Left ventricle myocardium superior (tissue), 1 donor: Measurements from ENCODE around the gene MAPK8IP2. TPM values are rescaled to one million over a fixed set of nuclear protein-coding genes. Genes with fewer than 3 reads are reported as not detected.
"Not testable (repeated sequence)": the region's sequence is repeated elsewhere in the genome, so short reads cannot be mapped to it uniquely, and the experiment has no call there.

Experiments used
- ATAC-seq: fragments of 200-7000 bp; cut with Tn5 transposase; one replicate; pipeline ENCODE4 v1.9.1; 2020; ENCODE audit warnings: mild to moderate bottlenecking, moderate library complexity
- DNase-seq: peaks from one replicate; pipeline ENCODE4 v3.0.0-alpha.2; 2020
- intact Hi-C: fragments of 100-400 bp; cut with micrococcal nuclease; formaldehyde crosslinking; loops from one replicate; pipeline ENCODE4 v1.11.0; 2022
- total RNA-seq: library from RNA; stranded (reverse); fragmentation: NEBNext Ultra II Directional; extraction: Animal tissue kit (Norgen Biotek cat#: 25700); gene quantifications from one replicate; pipeline ENCODE4 v1.2.1, GENCODE V29; 2021
- donor health status: DM: no; HTN: yes; CAD: no; lungs with severe emphysema.

Gene MAPK8IP2
- total RNA-seq, 1 donor from 2014 or later: 0.57 TPM

DNA sequence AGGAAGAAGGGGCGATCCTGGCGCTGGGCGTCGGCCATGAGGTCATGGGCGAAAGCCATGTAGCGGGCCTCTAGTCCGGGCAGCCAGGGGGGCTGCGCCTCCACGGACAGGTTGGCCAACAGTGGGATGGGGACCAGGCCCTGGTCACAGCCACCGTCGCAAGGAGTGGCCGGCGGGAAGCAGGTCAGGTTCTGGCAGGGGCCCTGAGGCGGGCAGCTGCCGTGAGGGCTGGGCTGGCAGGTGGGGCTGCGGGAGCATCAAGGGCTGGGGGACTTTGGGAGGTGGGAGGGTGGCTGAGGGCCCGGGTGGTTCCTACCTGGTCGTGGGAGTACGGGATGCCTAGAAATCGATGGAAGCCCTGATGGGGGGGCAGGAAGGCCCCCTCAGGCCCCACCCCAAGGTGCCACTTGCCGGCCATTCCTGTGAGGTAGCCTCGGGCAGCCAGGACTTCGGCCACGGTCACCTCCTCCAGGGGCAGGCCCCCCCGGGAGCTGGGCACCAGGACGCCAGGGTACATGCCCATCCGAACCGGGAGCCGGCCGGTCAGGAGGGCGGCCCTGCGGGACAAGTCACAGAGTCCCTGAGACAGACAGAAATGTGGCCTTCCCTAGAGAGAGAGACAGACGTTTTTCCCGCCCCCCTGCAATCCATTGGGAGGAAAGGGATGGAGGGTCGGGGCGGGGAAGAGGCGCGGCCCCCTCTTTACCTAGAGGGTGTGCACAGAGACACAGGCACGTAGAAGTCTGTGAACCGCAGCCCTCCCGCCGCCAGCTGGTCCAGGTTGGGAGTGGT is 26.5 kb downstream of the MAPK8IP2 start:
- intact Hi-C loops: no loop called here
- no peak for DNase-seq
- ATAC-seq: peak; percentile 1

DNA sequence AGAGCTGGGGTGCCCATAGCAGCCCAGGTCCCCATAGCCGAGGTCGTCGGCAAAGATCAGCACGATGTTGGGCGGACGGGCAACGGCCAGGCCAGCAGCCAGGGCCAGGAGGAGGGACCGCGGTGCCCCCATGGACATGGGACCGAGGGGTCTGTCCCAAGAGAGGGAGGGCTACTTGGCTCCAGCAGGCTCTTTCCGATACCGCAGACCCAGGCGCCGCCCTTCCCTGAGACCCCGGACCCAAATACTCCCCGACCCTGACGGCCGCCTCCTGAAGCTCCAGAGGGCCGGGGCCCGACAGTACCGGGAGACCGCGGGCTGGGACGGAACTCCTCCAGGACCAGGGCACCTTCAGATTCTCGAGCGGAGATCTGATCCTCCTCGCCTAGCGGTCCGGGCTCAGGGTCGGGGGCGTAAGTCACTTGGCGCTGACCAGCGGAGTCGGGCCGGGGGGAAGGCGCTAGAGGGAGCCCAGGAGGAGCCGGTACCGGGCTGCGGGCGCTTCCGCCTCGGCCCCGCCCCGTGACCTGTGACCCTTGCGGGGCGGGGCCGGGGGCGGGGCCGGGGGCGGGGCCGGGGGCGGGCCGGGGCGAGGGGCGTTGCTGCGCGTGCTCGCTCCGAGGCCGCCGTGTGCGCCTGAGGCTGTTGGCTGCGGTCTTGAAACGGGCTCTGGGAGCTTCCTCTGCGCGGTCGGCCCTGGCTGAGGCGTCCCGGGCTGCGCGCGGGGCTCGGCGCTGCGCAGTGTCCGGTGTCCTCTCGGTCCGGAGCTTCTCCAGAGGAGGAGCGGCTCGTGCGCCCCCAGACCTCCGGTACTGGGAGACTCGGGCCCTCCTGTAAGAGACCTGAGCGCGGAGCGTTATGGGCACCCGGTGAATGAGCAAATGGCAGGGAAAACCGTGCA is 27.3 kb downstream of the MAPK8IP2 start, which contains the start of gene ARSA:
ARSA (minus strand) TSS at position 511 of the 901 bp plus-strand sequence; CDS start at position 138, 373 bp downstream.
- ATAC-seq (peak; percentile 93), DNase-seq (peak; percentile 92)
- intact Hi-C loops: no loop called here

DNA sequence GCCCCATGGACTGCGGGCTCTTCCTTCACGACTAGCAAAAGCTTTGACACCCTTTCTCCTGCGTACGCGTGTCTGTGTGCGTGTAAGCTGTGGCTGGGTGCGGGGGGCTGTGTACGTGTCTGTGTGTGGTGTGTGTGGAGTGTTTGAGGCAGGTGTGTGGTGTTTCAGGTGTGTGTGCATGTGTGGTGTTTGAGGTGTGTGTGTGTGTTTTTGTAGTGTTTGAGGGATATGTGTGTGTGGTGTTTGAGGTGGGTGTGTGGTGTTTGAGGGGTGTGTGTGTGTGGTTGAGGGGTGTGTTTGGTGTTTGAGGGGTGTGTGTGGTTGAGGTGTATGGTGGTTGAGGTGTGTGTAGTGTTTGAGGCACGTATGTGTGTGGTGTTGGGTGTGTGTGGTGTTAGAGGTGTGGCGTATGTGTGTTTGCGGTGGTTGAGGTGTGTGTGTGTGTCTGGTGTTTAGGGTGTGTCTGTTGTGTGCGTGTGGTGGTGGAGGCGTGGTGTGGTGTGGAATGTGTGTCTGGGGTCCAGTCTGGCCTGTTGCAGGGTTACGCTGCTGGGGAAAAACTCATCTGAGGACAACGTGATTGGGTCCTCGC is 28.0 kb downstream of the MAPK8IP2 start:
- intact Hi-C loops: no loop called here
- no peak for DNase-seq
- ATAC-seq: no peak

DNA sequence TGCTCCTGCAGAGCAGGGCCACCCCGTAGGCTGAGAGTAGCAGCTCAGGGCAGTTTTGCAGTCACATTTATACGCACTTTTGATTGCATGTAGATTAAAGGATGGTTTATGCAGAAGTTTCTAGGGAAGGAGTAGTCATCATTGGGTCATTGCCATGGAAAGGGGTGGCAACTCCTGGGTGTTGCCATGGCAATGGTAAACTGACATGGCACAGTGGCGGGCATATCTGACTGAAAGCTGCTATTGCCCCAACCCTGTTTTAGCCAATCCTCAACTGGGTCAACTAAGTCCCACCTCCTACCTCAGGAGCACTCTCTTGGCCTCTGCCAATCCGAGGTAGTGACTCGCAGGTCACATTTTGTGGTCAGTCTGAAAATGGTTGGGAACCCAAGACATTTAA is 29.8 kb downstream of the MAPK8IP2 start:
- DNase-seq (no peak), ATAC-seq (no peak)
- intact Hi-C loops: no loop called here

DNA sequence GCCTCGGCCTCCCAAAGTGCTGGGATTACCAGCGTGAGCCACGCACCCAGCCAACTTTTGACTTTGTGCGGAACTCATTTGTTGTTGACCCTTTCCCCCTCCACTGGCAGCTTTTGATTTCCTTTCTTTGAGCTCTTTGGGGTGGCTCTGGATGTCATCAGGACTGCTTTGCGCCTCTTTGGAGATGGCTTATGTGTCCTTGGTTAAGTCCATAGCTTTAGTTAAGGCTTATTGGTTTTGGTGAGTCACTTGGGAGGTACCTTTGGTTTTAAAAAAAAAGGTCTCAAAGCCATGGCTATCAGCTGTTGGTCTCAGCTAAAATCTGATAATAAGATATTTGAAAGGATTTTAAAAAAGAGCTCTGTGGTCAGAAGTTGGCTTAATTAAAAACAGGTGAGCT is 32.5 kb downstream of the MAPK8IP2 start:
- intact Hi-C loops: no loop called here
- DNase-seq: no peak
- ATAC-seq: no peak

DNA sequence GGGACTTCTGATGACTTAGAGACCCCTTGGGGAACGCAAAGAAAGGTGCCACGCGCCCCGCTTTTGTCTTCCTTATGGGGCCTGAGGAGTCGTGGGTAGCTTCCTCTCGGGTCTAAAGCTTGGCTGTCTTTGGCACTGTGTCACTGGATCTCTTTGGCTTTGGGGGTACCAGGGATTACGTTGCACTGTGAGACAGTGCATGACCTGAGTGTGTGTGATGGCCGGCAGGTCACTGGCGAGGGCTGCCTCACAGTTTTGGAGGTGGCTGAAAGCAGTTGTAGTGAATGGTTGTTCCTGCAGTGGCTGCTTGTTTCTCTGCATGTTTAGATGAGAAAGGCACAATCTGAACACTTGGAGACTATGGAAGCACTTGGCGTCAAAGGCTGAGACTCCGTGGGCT is 33.2 kb downstream of the MAPK8IP2 start:
- intact Hi-C loops: no loop called here
- DNase-seq: no peak
- ATAC-seq: no peak

DNA sequence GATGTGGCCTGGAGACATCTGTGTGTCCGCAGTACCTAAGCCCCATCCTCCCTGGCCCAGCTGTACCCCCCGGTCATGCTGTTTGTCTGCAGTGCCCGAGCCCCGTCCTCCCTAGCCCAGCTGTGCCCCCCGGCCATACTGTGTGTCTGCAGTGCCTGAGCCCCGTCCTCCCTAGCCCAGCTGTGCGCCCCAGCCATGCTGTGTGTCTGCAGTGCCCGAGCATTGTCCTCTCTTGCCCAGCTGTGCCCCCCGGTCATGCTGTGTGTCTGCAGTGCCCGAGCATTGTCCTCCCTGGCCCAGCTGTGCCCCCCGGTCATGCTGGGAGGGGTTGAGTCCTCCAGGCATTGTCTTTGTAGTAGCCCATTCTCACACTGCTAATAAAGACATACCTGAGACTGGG is 35.0 kb downstream of the MAPK8IP2 start:
- intact Hi-C loops: no loop called here
- no peak for ATAC-seq
- no peak for DNase-seq

DNA sequence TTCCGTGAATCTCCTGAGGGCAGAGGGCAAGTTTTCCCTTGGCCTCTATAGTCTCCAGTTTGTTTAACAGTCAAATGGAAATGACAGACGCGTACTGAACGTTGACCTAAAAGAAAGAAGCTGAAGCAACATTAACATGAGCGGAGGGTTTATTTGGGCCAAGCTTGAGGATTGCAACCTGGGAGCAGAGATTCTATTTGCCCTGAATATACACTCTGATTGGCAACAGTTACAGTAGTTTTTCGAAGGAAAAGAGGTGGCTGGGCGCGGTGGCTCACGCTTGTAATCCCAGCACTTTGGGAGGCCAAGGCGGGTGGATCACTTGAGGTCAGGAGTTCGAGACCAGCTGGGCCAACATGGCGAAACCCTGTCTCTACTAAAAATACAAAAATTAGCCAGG is 39.7 kb downstream of the MAPK8IP2 start:
- intact Hi-C loops, DNase-seq, ATAC-seq: not testable (repeated sequence)

DNA sequence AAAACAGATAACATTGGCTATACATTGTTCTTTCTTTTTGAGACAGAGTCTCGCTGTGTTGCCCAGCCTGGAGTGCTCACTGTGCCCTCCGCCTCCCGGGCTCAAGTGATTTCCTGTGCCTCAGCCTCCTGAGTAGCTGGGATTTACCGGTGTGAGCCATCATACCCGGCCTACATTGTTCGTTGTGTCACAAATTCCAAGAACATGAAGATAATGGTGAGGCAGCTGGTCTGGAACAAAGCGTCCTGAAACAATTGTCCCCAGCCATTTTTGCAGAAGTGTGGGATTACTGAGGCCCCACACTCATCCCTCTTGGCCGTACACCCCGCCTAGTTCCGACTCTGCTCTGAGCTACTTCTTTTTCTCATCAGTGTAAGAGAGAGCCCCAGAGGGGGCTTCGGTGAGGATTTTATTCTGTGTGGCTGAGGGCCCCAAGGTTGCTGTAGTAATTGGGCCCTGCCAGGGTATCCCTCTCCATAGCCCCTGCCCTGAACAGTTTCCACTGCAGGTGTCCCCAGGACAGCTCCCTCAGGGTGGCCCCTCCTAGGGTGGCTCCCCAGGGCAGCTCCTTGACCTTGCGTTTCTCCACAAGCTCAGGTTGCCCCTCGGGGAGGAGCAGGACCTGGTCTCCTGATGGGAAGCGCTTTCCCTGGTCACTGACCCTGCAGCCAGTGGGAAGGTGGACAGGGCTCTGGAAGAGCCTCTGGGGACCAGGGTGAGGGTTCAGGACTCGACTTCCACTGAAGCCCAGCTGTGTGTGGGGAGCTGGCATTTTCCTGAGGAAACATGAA is 40.5 kb downstream of the MAPK8IP2 start:
- intact Hi-C loops: no loop called here
- DNase-seq (no peak), ATAC-seq (peak; percentile 56)

DNA sequence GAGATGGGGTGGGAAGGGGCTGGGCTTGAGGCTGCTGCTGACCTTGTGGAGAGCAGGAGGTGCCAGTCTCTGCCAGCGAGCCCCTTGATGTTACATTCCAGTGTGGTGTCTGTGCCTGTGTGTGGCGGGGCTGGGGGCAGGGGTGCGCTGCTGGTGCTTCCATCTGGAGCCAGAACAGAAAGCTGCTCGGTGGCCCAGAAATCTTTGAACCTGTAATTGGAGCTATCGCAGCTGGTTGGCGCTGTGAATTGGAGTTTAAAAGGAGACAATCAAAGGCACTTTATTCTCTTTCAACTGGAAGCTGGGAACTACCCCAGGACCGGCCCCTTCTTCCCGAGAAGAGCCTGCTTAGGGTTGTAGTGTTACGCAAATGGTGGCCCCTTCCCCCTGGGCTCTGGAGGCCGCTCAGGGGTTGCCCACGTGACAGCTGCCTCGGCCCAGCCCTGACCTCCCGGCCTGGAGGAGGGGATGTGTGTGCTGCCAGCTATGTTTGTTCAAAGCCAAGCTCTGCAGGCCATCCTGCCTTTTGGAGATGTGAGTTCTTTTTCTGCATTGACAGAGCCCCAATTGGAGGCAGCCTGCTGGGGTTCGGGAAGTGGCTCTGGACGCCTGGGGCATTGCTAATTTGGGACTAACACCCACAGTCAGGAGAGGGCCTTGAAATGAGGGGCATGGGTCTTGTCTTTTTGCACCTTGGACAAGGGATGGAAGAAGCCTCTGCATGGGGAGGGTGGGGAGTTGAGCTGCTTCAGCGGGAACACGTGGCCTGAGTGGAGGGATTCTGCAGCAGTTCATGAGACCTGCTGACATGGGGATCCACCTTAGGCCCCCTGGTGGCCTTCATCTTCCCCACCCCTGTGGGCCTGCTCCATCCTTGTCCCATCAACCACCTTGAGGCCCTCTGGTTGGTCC is 41.4 kb downstream of the MAPK8IP2 start:
- DNase-seq (peak; percentile 43), ATAC-seq (peak; percentile 78)
- intact Hi-C loops: no loop called here

DNA sequence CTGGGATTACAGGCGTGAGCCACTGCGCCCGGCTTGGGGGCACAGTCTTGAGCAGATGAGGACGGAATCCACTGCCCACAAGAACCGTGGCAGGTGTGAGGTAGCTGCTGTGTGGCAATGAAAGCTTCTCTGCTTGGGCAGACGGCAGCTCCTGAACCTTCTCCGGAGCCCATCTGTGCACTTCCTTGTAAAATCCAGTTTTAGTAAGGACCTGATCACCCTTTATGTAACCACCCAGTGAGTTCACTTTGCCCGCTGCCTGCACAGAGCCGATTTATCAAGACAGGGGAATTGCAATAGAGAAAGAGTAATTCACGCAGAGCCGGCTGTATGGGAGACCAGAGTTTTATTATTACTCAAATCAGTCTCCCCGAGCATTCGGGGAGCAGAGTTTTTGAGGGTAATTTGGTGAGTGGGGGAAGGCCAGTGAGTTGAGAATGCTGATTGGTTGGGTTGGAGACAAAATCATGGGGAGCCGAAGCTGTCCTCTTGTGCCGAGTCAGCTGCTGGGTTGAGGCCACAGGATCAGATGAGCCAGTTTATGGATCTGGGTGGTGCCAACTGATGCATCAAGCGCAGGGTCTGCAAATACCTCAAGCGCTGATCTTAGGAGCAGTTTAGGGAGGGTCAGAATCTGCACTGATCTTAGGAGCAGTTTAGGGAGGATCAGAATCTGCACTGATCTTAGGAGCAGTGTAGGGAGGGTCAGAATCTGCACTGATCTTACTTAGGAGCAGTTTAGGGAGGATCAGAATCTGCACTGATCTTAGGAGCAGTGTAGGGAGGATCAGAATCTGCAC is 42.6 kb downstream of the MAPK8IP2 start:
- DNase-seq, ATAC-seq, intact Hi-C loops: not testable (repeated sequence)

DNA sequence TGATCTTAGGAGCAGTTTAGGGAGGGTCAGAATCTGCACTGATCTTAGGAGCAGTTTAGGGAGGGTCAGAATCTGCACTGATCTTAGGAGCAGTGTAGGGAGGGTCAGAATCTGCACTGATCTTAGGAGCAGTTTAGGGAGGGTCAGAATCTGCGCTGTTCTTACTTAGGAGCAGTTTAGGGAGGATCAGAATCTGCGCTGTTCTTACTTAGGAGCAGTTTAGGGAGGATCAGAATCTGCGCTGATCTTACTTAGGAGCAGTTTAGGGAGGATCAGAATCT is 43.2 kb downstream of the MAPK8IP2 start:
- intact Hi-C loops, DNase-seq, ATAC-seq: not testable (repeated sequence)

DNA sequence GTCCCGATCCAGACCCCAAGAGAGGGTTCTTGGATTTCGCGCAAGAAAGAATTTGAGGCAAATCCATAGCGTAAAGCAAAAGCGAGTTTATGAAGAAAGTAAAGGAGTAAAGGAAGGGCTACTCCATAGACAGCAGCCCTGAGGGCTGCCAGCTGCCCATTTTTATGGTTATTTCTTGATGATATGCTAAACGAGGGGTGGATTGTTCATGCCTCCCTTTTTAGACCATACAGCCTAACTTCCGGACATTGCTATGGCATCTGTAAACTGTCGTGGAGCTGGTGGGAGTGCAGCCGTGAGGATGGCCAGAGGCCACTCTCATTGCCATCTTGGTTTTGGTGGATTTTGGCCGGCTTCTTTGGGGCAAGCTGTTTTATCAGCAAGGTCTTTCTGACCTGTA is 52.7 kb downstream of the MAPK8IP2 start:
- intact Hi-C loops: no loop called here
- ATAC-seq (no peak), DNase-seq (no peak)

DNA sequence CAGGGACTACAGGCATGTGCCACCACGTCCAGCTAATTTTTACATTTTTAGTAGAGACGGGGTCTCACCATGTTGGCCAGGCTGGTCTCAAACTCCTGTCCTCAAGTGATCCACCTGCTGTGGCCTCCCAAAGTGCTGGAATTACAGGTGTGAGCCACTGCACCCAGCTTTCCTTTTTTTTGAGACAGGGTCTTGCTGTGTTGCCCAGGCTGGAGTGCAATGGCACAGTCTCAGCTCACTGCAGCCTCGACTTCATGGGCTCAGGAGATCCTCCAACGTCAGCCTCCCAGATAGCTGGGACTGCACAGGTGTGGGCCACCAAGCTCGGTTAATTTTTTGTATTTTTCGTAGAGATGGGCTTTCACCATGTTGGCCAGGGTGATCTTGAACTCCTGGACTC is 54.1 kb downstream of the MAPK8IP2 start:
- DNase-seq, intact Hi-C loops, ATAC-seq: not testable (repeated sequence)

DNA sequence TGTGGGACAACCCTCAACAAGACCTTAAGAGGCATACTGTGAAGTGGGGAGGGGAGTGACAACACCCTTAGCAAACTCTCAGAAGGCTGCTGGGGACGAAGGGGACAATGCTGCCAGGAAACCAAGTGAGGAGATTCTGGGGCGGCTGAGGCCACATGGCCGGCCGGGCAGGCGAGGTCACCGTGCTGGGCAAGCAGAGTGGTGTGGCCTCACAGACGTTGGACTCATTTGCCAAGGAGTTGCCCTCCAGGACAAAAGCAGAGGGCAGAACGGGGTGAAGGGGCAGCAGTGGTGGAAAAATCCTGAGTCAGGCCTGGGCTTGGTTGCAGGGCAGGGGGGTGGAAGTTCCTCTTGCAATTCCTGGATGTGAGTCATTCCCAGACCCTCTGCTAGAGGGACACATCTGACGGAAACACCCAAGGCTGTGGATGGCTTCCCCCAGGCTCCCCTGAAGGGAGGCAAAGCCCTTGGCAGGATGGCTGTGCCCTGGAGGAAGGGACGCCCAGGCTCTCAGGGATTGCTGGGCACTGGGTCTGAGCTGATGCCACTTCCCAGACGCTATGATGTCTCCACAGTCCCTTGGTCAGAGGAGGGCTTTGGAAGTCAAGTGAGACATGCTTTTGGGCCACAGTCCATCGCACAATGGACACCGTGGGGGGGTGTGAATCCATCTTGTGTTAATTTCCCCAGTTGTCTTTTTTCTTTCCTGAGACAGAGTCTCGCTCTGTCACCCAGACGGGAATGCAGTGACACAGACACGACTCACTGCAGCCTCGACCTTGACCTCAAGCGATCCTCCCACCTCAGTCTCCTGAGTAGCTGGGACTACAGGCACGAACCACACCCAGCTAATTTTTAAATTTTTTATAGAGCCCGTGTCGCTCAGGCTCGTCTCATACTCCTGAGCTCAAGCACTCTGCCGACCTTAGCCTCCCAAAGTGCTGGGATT is 55.8 kb downstream of the MAPK8IP2 start:
- intact Hi-C loops: no loop called here
- peak; percentile 82 for ATAC-seq
- no peak for DNase-seq

DNA sequence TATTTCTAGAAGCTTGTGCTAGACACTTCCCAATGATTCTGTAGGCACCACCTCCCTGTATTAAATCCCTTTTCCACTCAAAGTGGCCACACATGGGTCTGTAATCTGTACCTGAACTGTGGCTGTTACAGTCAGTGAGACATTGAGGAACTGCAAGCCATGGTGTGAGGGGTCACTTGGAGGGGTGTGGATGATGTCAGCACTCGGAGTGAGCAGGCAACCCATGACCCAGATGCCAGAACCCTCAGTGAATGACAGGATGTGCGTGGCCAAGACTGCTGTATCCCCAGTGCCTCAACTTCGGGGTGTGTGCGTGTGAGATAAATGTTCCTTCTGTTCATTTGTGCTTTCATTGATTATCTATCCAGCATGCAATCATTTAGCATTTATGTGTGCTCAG is 57.3 kb downstream of the MAPK8IP2 start:
- ATAC-seq (no peak), DNase-seq (no peak)
- intact Hi-C loops: no loop called here
